Naive B cell (primary cell): ENCODE measurements around the gene SPI1. TPM values are rescaled to one million over a fixed set of nuclear protein-coding genes. Genes with fewer than 3 reads are reported as not detected.
"Not testable (repeated sequence)": the region's sequence is repeated elsewhere in the genome, so short reads cannot be mapped to it uniquely, and the experiment has no call there.

Source experiments
- ATAC-seq, 2 donors: fragments of 150-1000 bp; cut with Tn5 transposase; 2 replicates each; pipeline ENCODE4 v1.10.0; 2021; ENCODE audit warnings: low read depth in 2 of 2, mild to moderate bottlenecking in 2 of 2, moderate library complexity in 2 of 2
- DNase-seq: peaks from one replicate; pipeline ENCODE4 v3.0.0; 2022
- H3K27ac Mint-ChIP-seq, 6 donors: one replicate each; pipeline ENCODE4 v1.8.0; 2020 to 2022; ENCODE audit warnings: mild to moderate bottlenecking in 6 of 6, mixed read lengths in 6 of 6, moderate library complexity in 5 of 6, inconsistent platforms in 2 of 6
- H3K27me3 Mint-ChIP-seq, 3 donors: one replicate each; pipeline ENCODE4 v1.8.0; 2021 to 2022; ENCODE audit warnings: mixed read lengths in 3 of 3, mild to moderate bottlenecking in 1 of 3
- H3K36me3 Mint-ChIP-seq, 2 donors: one replicate each; pipeline ENCODE4 v1.8.0; 2020 to 2022; ENCODE audit warnings: mixed read lengths in 2 of 2, inconsistent platforms in 1 of 2, mild to moderate bottlenecking in 1 of 2
- H3K4me1 Mint-ChIP-seq, 3 donors: one replicate each; pipeline ENCODE4 v1.8.0; 2020 to 2022; ENCODE audit warnings: mixed read lengths in 3 of 3, inconsistent platforms in 1 of 3, mild to moderate bottlenecking in 1 of 3, moderate library complexity in 1 of 3
- H3K4me3 Mint-ChIP-seq, 8 donors: one replicate each; pipeline ENCODE4 v1.8.0; 2020 to 2022; ENCODE audit warnings: mild to moderate bottlenecking in 8 of 8, mixed read lengths in 8 of 8, moderate library complexity in 8 of 8, inconsistent platforms in 2 of 8
- H3K9me3 Mint-ChIP-seq, 7 donors: one replicate each; pipeline ENCODE4 v1.8.0; 2020 to 2022; ENCODE audit warnings: mixed read lengths in 7 of 7, mild to moderate bottlenecking in 5 of 7, inconsistent platforms in 2 of 7, moderate library complexity in 1 of 7
- polyA plus RNA-seq, 6 donors: library from polyadenylated mRNA; unstranded; fragments of 300-500 nt; fragmentation: Illumina TruSeq; gene quantifications; one replicate each; pipeline ENCODE4 v1.2.3, GENCODE V29; 2021; ENCODE audit warnings: low read depth in 6 of 6

SPI1 gene
- polyA plus RNA-seq, 6 donors from 2014 or later: 42.8 to 74.6 (median 51.7) TPM

DNA sequence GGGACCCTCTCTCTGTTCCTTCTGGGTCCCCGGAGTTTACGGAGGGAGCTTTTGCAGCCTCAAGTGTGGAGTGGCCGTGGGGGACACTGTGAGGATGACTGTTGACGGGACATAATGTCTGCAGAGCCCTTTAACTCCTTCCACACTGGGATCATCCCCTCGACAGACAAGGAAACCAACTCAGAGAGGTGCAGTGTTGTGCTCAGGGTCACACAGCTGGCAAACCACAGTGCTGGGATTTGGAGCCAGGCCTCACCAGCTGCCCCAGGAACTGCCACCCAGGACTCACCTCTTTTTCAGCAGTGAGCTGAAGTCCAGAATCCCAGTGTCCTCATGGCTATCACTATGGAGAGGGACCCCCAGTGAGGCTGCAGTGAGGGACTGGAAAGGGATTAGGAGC lies 31.2 kb downstream of the SPI1 start:
- Mint-ChIP-seq H3K27me3 (no peaks in the 10 kb centered on the region), H3K27ac (no peak overlapping the region), H3K36me3 (no peaks in the 10 kb centered on the region), H3K4me3 (no peak overlapping the region), H3K9me3 (no peaks in the 10 kb centered on the region), H3K4me1 (peaks cover 0 to 4% (median 4%) of the 10 kb centered on the region in 3 donors)
- ATAC-seq: no peak
- no peak for DNase-seq

GRCh38 chr11:47345890-47346563 lies 32.3 kb downstream of the SPI1 start:
- Mint-ChIP-seq H3K27ac (peak overlapping the region in 2 of 6 donors; percentile 18 to 69), H3K36me3 (no peaks in the 10 kb centered on the region), H3K9me3 (no peaks in the 10 kb centered on the region), H3K27me3 (no peaks in the 10 kb centered on the region), H3K4me3 (no peak overlapping the region), H3K4me1 (peaks cover 0 to 8% (median 3%) of the 10 kb centered on the region in 3 donors)
- DNase-seq (no peak), ATAC-seq (no peak)

DNA sequence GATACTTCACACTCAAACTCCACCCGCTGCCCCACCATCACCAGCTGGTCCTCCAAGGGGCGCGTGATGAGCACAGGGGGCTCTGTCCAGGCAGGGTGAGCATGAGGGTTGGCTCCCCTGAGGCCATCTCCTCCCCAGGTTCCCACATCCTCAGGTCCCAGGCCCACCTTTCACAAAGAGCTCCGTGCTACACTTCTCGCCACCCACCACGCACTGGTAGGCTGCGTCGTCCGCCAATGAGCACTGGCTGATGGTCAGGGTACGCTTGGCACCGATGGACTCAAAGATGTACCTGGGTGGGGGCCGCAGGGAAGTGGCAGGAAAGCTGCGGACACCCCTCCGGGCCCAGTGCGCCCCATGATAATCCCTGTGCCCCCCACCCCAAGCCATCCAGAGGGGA lies 35.5 kb downstream of the SPI1 start:
- no peaks in the 10 kb centered on the region for H3K36me3 Mint-ChIP-seq
- no peak for DNase-seq
- H3K27ac Mint-ChIP-seq: peak overlapping the region in 1 of 6 donors; percentile 72
- ATAC-seq: no peak
- no peak overlapping the region for H3K4me3 Mint-ChIP-seq
- no peaks in the 10 kb centered on the region for H3K9me3 Mint-ChIP-seq
- no peaks in the 10 kb centered on the region for H3K27me3 Mint-ChIP-seq
- H3K4me1 Mint-ChIP-seq: peaks cover 0 to 8% (median 1%) of the 10 kb centered on the region in 3 donors

DNA sequence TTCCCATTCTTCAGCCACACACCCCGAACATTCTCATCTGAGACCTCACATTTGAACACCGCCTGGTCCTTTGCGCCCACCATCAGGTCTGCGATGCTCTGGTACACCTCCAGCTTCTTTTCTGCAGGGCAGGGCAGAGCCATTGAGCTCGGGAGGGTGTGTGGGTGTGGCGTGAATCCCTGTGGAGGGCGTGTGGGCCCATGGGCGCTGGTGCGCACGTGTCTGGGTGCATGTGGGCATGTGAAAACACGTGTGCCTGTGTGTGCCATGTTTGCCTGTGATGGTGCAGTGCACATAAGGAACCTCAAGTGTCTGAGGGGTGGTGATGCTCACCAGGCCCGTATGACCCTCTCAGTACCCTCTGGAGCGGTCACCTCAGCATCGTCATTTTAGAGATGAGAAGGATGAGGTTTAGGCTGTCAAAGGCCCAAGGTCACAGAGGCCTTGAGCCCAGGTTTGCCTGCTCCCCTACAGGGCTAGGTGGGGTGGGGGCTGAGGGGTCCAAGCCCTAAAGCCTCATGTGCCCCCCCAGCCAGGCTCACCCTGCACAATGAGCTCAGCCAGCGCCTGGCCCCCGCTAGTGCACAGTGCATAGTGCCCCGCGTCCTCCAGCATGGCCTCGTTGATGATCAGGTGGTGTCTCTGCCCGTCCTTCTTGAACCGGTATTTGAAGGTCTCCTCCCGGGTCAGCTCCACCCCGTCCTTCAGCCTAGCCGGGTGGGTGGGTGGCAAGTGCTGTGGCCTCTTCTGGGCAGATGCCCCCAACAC lies 36.1 kb downstream of the SPI1 start:
- no peaks in the 10 kb centered on the region for H3K36me3 Mint-ChIP-seq
- no peaks in the 10 kb centered on the region for H3K27me3 Mint-ChIP-seq
- H3K9me3 Mint-ChIP-seq: no peaks in the 10 kb centered on the region
- peak overlapping the region in 4 of 6 donors; percentile 18 to 92 (median 70) for H3K27ac Mint-ChIP-seq
- ATAC-seq (no peak), DNase-seq (no peak)
- H3K4me1 Mint-ChIP-seq: peaks cover 0 to 8% (median 3%) of the 10 kb centered on the region in 3 donors
- no peak overlapping the region for H3K4me3 Mint-ChIP-seq

GRCh38 chr11:47340980-47341775 lies 37.2 kb downstream of the SPI1 start:
- Mint-ChIP-seq H3K27me3 (no peaks in the 10 kb centered on the region), H3K36me3 (no peaks in the 10 kb centered on the region), H3K4me1 (peaks cover 0 to 8% (median 3%) of the 10 kb centered on the region in 3 donors), H3K9me3 (no peaks in the 10 kb centered on the region), H3K27ac (peak overlapping the region in 2 of 6 donors; percentile 18 to 69), H3K4me3 (no peak overlapping the region)
- DNase-seq: no peak
- ATAC-seq: no peak

- DNase-seq: no peak
- peaks cover 0 to 8% (median 3%) of the 10 kb centered on the region in 3 donors for H3K4me1 Mint-ChIP-seq
- no peaks in the 10 kb centered on the region for H3K36me3 Mint-ChIP-seq
- H3K9me3 Mint-ChIP-seq: no peaks in the 10 kb centered on the region
- no peaks in the 10 kb centered on the region for H3K27me3 Mint-ChIP-seq
- H3K4me3 Mint-ChIP-seq: no peak overlapping the region
- ATAC-seq: no peak
- H3K27ac Mint-ChIP-seq: peak overlapping the region in 2 of 6 donors; percentile 1 to 76
Observed at GRCh38 chr11:47340010-47340409, 38.3 kb downstream of the SPI1 start.

GRCh38 chr11:47338396-47339241 lies 39.7 kb downstream of the SPI1 start:
- Mint-ChIP-seq H3K4me1 (peaks cover 0 to 8% (median 3%) of the 10 kb centered on the region in 3 donors), H3K9me3 (no peaks in the 10 kb centered on the region), H3K36me3 (no peaks in the 10 kb centered on the region), H3K27me3 (no peaks in the 10 kb centered on the region), H3K4me3 (no peak overlapping the region), H3K27ac (no peak overlapping the region)
- ATAC-seq (no peak), DNase-seq (no peak)

DNA sequence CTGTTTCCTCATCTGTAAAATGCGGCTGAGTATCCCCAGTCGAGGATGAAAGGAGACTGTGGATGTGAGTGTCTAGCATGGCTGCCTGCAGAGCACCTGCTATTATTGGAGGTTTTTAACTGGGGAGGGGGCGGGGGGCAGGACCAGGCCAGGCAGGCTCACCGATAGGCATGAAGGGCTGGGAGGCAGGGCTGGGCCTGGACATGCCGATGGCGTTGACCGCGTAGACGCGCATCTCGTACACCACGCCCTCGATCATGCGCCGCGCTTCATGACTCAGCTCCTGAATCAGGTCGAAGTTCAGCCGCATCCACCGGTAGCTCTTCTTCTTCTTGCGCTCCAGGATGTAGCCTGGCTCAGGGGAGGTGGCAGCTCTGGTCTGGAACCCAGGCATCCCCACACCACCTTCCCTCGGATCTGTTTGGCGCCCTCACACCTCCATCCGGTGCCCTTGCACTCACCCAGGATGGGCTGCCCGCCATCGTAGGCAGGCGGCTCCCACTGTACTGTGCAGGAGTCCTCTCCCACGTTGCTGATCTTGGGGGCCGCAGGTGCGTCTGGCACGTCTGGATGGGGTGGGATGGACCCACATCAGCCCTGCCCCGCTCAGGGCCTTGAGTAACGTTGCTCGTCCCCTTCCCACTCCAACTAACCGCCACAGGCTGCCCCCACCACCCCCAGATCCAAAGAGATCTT lies 41.0 kb downstream of the SPI1 start:
- Mint-ChIP-seq H3K4me3 (no peak overlapping the region), H3K27ac (no peak overlapping the region), H3K4me1 (peaks cover 0 to 8% (median 3%) of the 10 kb centered on the region in 3 donors), H3K27me3 (no peaks in the 10 kb centered on the region), H3K36me3 (no peaks in the 10 kb centered on the region), H3K9me3 (no peaks in the 10 kb centered on the region)
- no peak for DNase-seq
- no peak for ATAC-seq

DNA sequence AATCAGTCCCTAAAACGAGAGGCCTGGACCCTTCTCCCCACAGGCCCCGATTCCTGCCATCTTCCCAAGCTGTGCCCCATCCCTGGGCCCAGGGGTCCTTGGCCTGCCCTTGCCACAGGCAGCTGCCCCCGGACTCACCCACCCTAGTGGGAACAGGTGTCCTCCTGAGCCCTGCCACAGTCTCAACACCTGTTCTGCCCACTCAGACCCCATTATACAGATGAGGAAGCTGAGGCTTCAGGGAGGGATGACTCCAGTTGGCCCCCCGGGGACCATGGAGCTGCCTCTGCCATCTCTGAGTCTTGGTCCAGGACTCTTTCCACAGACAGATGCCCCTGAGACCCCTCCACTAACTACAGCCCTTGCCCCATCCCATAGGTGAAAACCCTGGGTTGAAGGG lies 41.8 kb downstream of the SPI1 start:
- Mint-ChIP-seq H3K9me3 (no peaks in the 10 kb centered on the region), H3K27me3 (no peaks in the 10 kb centered on the region), H3K4me1 (peaks cover 0 to 6% (median 3%) of the 10 kb centered on the region in 3 donors), H3K36me3 (no peaks in the 10 kb centered on the region), H3K27ac (no peak overlapping the region), H3K4me3 (no peak overlapping the region)
- no peak for ATAC-seq
- no peak for DNase-seq

GRCh38 chr11:47335733-47336132 lies 42.6 kb downstream of the SPI1 start:
- H3K27ac Mint-ChIP-seq: peak overlapping the region in 2 of 6 donors; percentile 9 to 24

GRCh38 chr11:47334699-47335411 lies 43.5 kb downstream of the SPI1 start:
- H3K4me3 Mint-ChIP-seq, DNase-seq, ATAC-seq, H3K36me3 Mint-ChIP-seq, H3K9me3 Mint-ChIP-seq, H3K27me3 Mint-ChIP-seq, H3K4me1 Mint-ChIP-seq, H3K27ac Mint-ChIP-seq: not testable (repeated sequence)

More at GRCh38 chr11:47335733-47336132, 42.6 kb downstream of the SPI1 start:
- H3K27me3 Mint-ChIP-seq: no peaks in the 10 kb centered on the region
- DNase-seq: no peak
- no peaks in the 10 kb centered on the region for H3K36me3 Mint-ChIP-seq
- no peak overlapping the region for H3K4me3 Mint-ChIP-seq
- no peaks in the 10 kb centered on the region for H3K9me3 Mint-ChIP-seq
- peaks cover 0 to 4% (median 3%) of the 10 kb centered on the region in 3 donors for H3K4me1 Mint-ChIP-seq
- no peak for ATAC-seq

GRCh38 chr11:47333886-47334443 lies 44.4 kb downstream of the SPI1 start:
- DNase-seq (no peak), ATAC-seq (no peak)
- Mint-ChIP-seq H3K4me3 (no peak overlapping the region), H3K4me1 (peaks cover 0 to 6% (median 3%) of the 10 kb centered on the region in 3 donors), H3K27me3 (no peaks in the 10 kb centered on the region), H3K9me3 (no peaks in the 10 kb centered on the region), H3K36me3 (no peaks in the 10 kb centered on the region), H3K27ac (peak overlapping the region in 1 of 6 donors; percentile 22)
